H1 (cell line): ENCODE data around the gene GPS2. TPM values are rescaled to one million over a fixed set of nuclear protein-coding genes. Genes with fewer than 3 reads are reported as not detected.

ENCODE experiments used
- CTCF ChIA-PET: fragments of 300-600 bp; sonication (Branson Sonifier 250); formaldehyde crosslinking; loops from one replicate; lab custom pipeline; 2021; ENCODE audit not compliant: partially characterized antibody; lab: Charles Lee
- POLR2A ChIA-PET: fragments of 300-600 bp; sonication (Branson Sonifier 250); formaldehyde crosslinking; loops from one replicate; lab custom pipeline; 2021; ENCODE audit warnings: inconsistent platforms; ENCODE audit not compliant: partially characterized antibody; lab: Charles Lee
- DNase-seq, 2 experiments: peaks; one replicate each; pipeline versions ENCODE4 v3.0.0 to v3.0.0-alpha.2; 2010 to 2022; ENCODE audit warnings: low spot score in 2 of 2, low read depth in 1 of 2, mixed read lengths in 1 of 2
- FAIRE-seq: peaks from 2 replicates; lab custom pipeline; 2011; peaks lifted over from hg19 to GRCh38; lab: Jason Lieb, UNC
- H2AFZ ChIP-seq: 2 replicates; pipeline ENCODE4 v1.8.1; 2012; ENCODE audit warnings: low read length, inconsistent platforms
- H2AK5ac ChIP-seq: 2 replicates; pipeline ENCODE4 v1.6.1; 2013; ENCODE audit warnings: low read depth, low read length
- H2BK120ac ChIP-seq: replicated peaks from 2 replicates; pipeline ENCODE3; 2013; ENCODE audit warnings: low read depth, low read length, inconsistent platforms
- H2BK12ac ChIP-seq: 2 replicates; pipeline ENCODE4 v1.6.1; 2013; ENCODE audit warnings: low read depth, low read length
- H2BK15ac ChIP-seq: 2 replicates; pipeline ENCODE4 v1.6.1; 2013; ENCODE audit warnings: low read length
- H2BK20ac ChIP-seq: 2 replicates; pipeline ENCODE4 v1.6.1; 2013; ENCODE audit warnings: low read length
- H2BK5ac ChIP-seq: 2 replicates; pipeline ENCODE4 v1.6.1; 2013; ENCODE audit warnings: low read depth, low read length
- H3K14ac ChIP-seq: 2 replicates; pipeline ENCODE4 v1.6.1; 2013; ENCODE audit warnings: inconsistent platforms; ENCODE audit not compliant: insufficient read length
- H3K18ac ChIP-seq: 2 replicates; pipeline ENCODE4 v1.6.1; 2013; ENCODE audit warnings: low read length; ENCODE audit errors: extremely low read depth
- H3K23ac ChIP-seq: 2 replicates; pipeline ENCODE4 v1.6.1; 2013; ENCODE audit warnings: inconsistent platforms; ENCODE audit not compliant: insufficient read length
- H3K23me2 ChIP-seq: 2 replicates; pipeline ENCODE4 v1.6.1; 2013; ENCODE audit warnings: low read depth, low read length
- H3K27ac ChIP-seq: 2 replicates; pipeline ENCODE4 v1.6.1; 2011; ENCODE audit warnings: low read depth, low read length, inconsistent platforms
- H3K27me3 ChIP-seq, 4 experiments: replicated peaks in 1 of 4; 1 replicate in 1 of 4; 2 replicates in 3 of 4; pipeline versions ENCODE4 v1.6.1 to v1.8.1; 2011 to 2013; ENCODE audit warnings: low read length in 3 of 4, mild to moderate bottlenecking in 3 of 4, inconsistent platforms in 2 of 4, mixed read lengths in 2 of 4, moderate library complexity in 1 of 4; ENCODE audit not compliant: control insufficient read depth in 3 of 4, insufficient read depth in 3 of 4; ENCODE audit errors: extremely low read depth in 1 of 4
- H3K36me3 ChIP-seq, 4 experiments: 2 replicates each; pipeline versions ENCODE4 v1.6.1 to v1.8.1; 2011 to 2013; ENCODE audit warnings: mild to moderate bottlenecking in 4 of 4, low read length in 3 of 4, moderate library complexity in 2 of 4, control low read depth in 1 of 4, inconsistent platforms in 1 of 4; ENCODE audit not compliant: insufficient read depth in 4 of 4, control insufficient read depth in 2 of 4
- H3K4ac ChIP-seq: replicated peaks from 2 replicates; pipeline ENCODE3; 2013; ENCODE audit warnings: low read length, low read depth, mixed read lengths, inconsistent platforms; ENCODE audit not compliant: insufficient read length
- H3K4me1 ChIP-seq, 4 experiments: replicated peaks in 1 of 4; 1 replicate in 1 of 4; 2 replicates in 3 of 4; pipeline versions ENCODE4 v1.6.1 to v1.8.1; 2011 to 2013; ENCODE audit warnings: low read length in 3 of 4, inconsistent platforms in 2 of 4, mixed read lengths in 1 of 4; ENCODE audit not compliant: insufficient read depth in 4 of 4, control insufficient read depth in 3 of 4
- H3K4me2 ChIP-seq, 2 experiments: 2 replicates each; pipeline versions ENCODE4 v1.6.1 to v1.8.1; 2011 to 2013; ENCODE audit warnings: low read depth in 2 of 2, low read length in 2 of 2, control low read depth in 1 of 2, inconsistent platforms in 1 of 2, mild to moderate bottlenecking in 1 of 2; ENCODE audit not compliant: insufficient read depth in 1 of 2
- H3K4me3 ChIP-seq, 4 experiments: fragments of 200-600, 300-600 bp in 1 of 4; sonication (generic), shearing (Covaris generic), sonication (Bioruptor Twin) in 1 of 4; 2 replicates each; pipeline versions ENCODE4 v1.5.1 to v1.8.1; 2011 to 2016; ENCODE audit warnings: low read length in 4 of 4, low read depth in 3 of 4, control low read depth in 2 of 4, inconsistent platforms in 2 of 4, mild to moderate bottlenecking in 2 of 4, mixed read lengths in 1 of 4, moderate library complexity in 1 of 4; ENCODE audit not compliant: insufficient read depth in 2 of 4; ENCODE audit errors: extremely low read depth in 1 of 4
- H3K56ac ChIP-seq: replicated peaks from 2 replicates; pipeline ENCODE3; 2013; ENCODE audit warnings: low read depth, mild to moderate bottlenecking, mixed read lengths, low read length, inconsistent platforms; ENCODE audit not compliant: insufficient read length
- H3K79me1 ChIP-seq: 2 replicates; pipeline ENCODE4 v1.6.1; 2013; ENCODE audit warnings: low read depth, low read length, control low read depth
- H3K79me2 ChIP-seq, 2 experiments: 2 replicates each; pipeline versions ENCODE4 v1.6.1 to v1.8.1; 2012 to 2013; ENCODE audit warnings: low read length in 2 of 2, mild to moderate bottlenecking in 2 of 2, inconsistent platforms in 1 of 2; ENCODE audit not compliant: insufficient read depth in 2 of 2, control insufficient read depth in 1 of 2
- H3K9ac ChIP-seq, 4 experiments: replicated peaks in 1 of 4; 1 replicate in 1 of 4; 2 replicates in 3 of 4; pipeline versions ENCODE4 v1.6.1 to v1.8.1; 2011 to 2013; ENCODE audit warnings: low read depth in 3 of 4, low read length in 3 of 4, control low read depth in 2 of 4, mild to moderate bottlenecking in 2 of 4, moderate library complexity in 2 of 4, inconsistent platforms in 1 of 4; ENCODE audit errors: extremely low read depth in 1 of 4
- H3K9me3 ChIP-seq, 2 experiments: 2 replicates each; pipeline versions ENCODE4 v1.6.1 to v1.8.1; 2012 to 2013; ENCODE audit warnings: mild to moderate bottlenecking in 2 of 2, moderate library complexity in 2 of 2, control low read depth in 1 of 2, inconsistent platforms in 1 of 2, low read depth in 1 of 2, low read length in 1 of 2, mixed read lengths in 1 of 2; ENCODE audit not compliant: insufficient read depth in 2 of 2
- H4K20me1 ChIP-seq, 2 experiments: replicated peaks in 1 of 2; 2 replicates each; pipeline versions ENCODE3 to v1.8.1; 2011 to 2013; ENCODE audit warnings: inconsistent platforms in 2 of 2, low read length in 2 of 2, mild to moderate bottlenecking in 1 of 2; ENCODE audit not compliant: insufficient read depth in 2 of 2, control insufficient read depth in 1 of 2
- H4K5ac ChIP-seq: 2 replicates; pipeline ENCODE4 v1.6.1; 2013; ENCODE audit warnings: low read length, low read depth, mixed read lengths, inconsistent platforms; ENCODE audit not compliant: insufficient read length
- H4K8ac ChIP-seq: 2 replicates; pipeline ENCODE4 v1.8.0; 2013; ENCODE audit warnings: mild to moderate bottlenecking, moderate library complexity, low read length, inconsistent platforms; ENCODE audit not compliant: insufficient read depth; ENCODE audit errors: extremely low read depth
- H4K91ac ChIP-seq: replicated peaks from 2 replicates; pipeline ENCODE3; 2013; ENCODE audit warnings: low read length, mixed read lengths, inconsistent platforms; ENCODE audit not compliant: insufficient read length
- CEBPB ChIP-seq: IDR thresholded peaks from 2 replicates; pipeline ENCODE4 v1.6.1; 2012; ENCODE audit warnings: low read depth, low read length
- CTBP2 ChIP-seq: IDR thresholded peaks from 2 replicates; pipeline ENCODE4 v1.7.0; 2011; ENCODE audit warnings: borderline replicate concordance, mild to moderate bottlenecking, moderate library complexity, mixed read lengths, low read length; ENCODE audit not compliant: insufficient read depth, insufficient read length
- POLR2AphosphoS5 ChIP-seq: IDR thresholded peaks from 2 replicates; pipeline ENCODE4 v1.6.1; 2011; ENCODE audit warnings: low read depth, low read length
- POU5F1 ChIP-seq: IDR thresholded peaks from 2 replicates; pipeline ENCODE4 v1.6.1; 2011; ENCODE audit warnings: low read depth, mild to moderate bottlenecking, low read length, moderate library complexity
- SUZ12 ChIP-seq: fragments of 200-600 bp; sonication (generic); IDR thresholded peaks from 2 replicates; pipeline ENCODE4 v1.6.1; 2012; ENCODE audit warnings: mild to moderate bottlenecking, inconsistent platforms, low read length, moderate library complexity, mixed read lengths
- ZNF274 ChIP-seq: IDR thresholded peaks from 2 replicates; pipeline ENCODE4 v1.7.0; 2012; ENCODE audit warnings: low read length, borderline replicate concordance; ENCODE audit errors: extremely low read depth
- WGBS, 2 experiments: shearing (Covaris generic) in 1 of 2; methylation state at CpG; one replicate each; pipeline versions ENCODE4 v1.1.6 to v1.1.7; 2013 to 2015; ENCODE audit warnings: low lambda C conversion rate in 2 of 2, mixed read lengths in 2 of 2, inconsistent platforms in 1 of 2, low coverage in 1 of 2, missing lambda C conversion rate in 1 of 2; ENCODE audit not compliant: insufficient replicate concordance in 2 of 2, insufficient coverage in 1 of 2, insufficient read length in 1 of 2; ENCODE audit errors: extremely low coverage in 1 of 2, missing lambda C conversion rate in 1 of 2; 5-methylcytosine and 5-hydroxymethylcytosine counted together
- polyA plus RNA-seq, 7 experiments: library from polyadenylated mRNA; depleted of rRNA in 3 of 7; stranded (reverse) in 5 of 7; unstranded in 2 of 7; fragments of >200 nt in 5 of 7; fragments of 200-250 nt in 2 of 7; gene quantifications; 1 replicate in 5 of 7; 2 replicates in 1 of 7; 4 replicates in 1 of 7; pipeline versions ENCODE4 v1.2.1 to v1.2.3, GENCODE V29; 2011 to 2013; ENCODE audit warnings: missing spikeins in 2 of 7, mixed read lengths in 2 of 7
- total RNA-seq: library from RNA; stranded (reverse); fragmentation: NEBNext Ultra II Directional; extraction: Animal tissue kit (Norgen Biotek cat#: 25700); gene quantifications from 2 replicates; pipeline ENCODE4 v1.2.1, GENCODE V29; 2021

GPS2 gene
- total and polyA plus RNA-seq, 2 of the 8 experiments (the other 6 are each of a cell fraction or from before 2014, with no cell fraction given) = 67.0 to 152 TPM

DNA sequence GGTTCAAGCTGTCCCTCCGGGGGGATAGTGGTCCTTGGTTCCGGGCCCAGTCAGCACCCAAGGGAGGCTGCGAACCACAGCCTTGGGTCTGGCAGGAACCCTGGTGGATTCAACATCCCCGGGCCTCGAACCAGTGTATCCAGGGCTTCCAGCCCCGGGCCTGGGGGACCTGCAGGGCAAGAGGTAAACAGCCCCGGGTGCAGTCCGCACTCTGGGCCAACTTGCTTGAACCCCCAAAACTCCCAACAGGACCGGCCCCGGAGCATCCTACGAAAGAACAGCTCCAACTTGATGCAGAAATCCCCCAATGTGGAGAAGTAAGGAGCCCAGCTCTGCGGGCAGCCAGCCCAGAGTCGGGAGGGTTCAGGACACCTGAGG lies 15.5 kb upstream of the GPS2 start:
- H3K27ac ChIP-seq = peak overlapping the region; percentile 74
- peak overlapping the region; percentile 94 for H4K8ac ChIP-seq
- peak overlapping the region; percentile 28 for H4K5ac ChIP-seq
- H2AK5ac ChIP-seq = peak overlapping the region; percentile 26; the same call in 1 of the 2 replicates
- peak overlapping the region; percentile 48; the same call in 1 of the 2 replicates for H2BK5ac ChIP-seq
- H2BK20ac ChIP-seq = no peak overlapping the region
- ChIA-PET POLR2A (interaction anchor here (0.6 to 13.4 kb wide), 8 partner anchors 7 to 253 kb away, joined by 3 to 223 read pairs (median 10); partner anchors contain the start of genes ACAP1, GPS2 and MPDU1), CTCF (interaction anchor here (1.1 to 9.3 kb wide), 4 partner anchors 14 to 106 kb away, joined by 4 to 167 read pairs (median 7); no protein-coding TSS in a partner anchor)
- peak overlapping the region; percentile 42 for H3K56ac ChIP-seq
- H3K4me3 ChIP-seq = peak overlapping the region; percentile 69 to 97 (median 82); a peak in 6 of 8 replicates
- peaks cover 0 to 14% of the 10 kb centered on the region in 2 experiments; a peak in 2 of 4 replicates for H3K79me2 ChIP-seq
- no peak for TF ChIP-seq ZNF274
- no peak for TF ChIP-seq POLR2AphosphoS5
- TF ChIP-seq CEBPB = no peak
- TF ChIP-seq SUZ12 = no peak
- TF ChIP-seq CTBP2 = no peak
- no peak for TF ChIP-seq POU5F1
- FAIRE-seq = no peak
- no peak overlapping the region for H2BK120ac ChIP-seq
- peaks cover 2% of the 10 kb centered on the region; the same call in 1 of the 2 replicates for H3K79me1 ChIP-seq
- no peak overlapping the region for H3K23ac ChIP-seq
- H3K27me3 ChIP-seq = no peaks in the 10 kb centered on the region; a peak in 1 of 7 replicates
- no peaks in the 10 kb centered on the region for H4K20me1 ChIP-seq
- peak overlapping the region; percentile 22 for H4K91ac ChIP-seq
- 81% methylated on average over 13 of the region's 13 CpGs; no CpG with 5 or more reads in 1 of the 2 experiments for WGBS, 2 experiments
- peak in 1 of 2 experiments; percentile 56 for DNase-seq
- no peak overlapping the region for H3K14ac ChIP-seq
- no peak overlapping the region for H2AFZ ChIP-seq
- H3K4me2 ChIP-seq = peak overlapping the region; percentile 95 to 96
- H3K18ac ChIP-seq = no peak overlapping the region; the same call in 1 of the 2 replicates
- H3K9me3 ChIP-seq = no peaks in the 10 kb centered on the region
- peak overlapping the region; percentile 72; the same call in 1 of the 2 replicates for H2BK15ac ChIP-seq
- peaks cover 0 to 19% (median 8%) of the 10 kb centered on the region in 4 experiments; a peak in 6 of 7 replicates for H3K4me1 ChIP-seq
- H3K36me3 ChIP-seq = no peaks in the 10 kb centered on the region; a peak in 3 of 8 replicates
- H3K4ac ChIP-seq = peak overlapping the region; percentile 44
- H3K23me2 ChIP-seq = peaks cover 8% of the 10 kb centered on the region
- H3K9ac ChIP-seq = peak overlapping the region in 3 of 4 experiments; percentile 46 to 84 (median 46); a peak in 6 of 7 replicates
- 0 out of 2 replicates have a peak overlapping the region, but pooled peaks have one; percentile 12 for H2BK12ac ChIP-seq
